ENCODE measurements around the gene LRRC73.
"Not testable (repeated sequence)": the region's sequence is repeated elsewhere in the genome, so short reads cannot be mapped to it uniquely, and the experiment has no call there.

Gene LRRC73

DNA sequence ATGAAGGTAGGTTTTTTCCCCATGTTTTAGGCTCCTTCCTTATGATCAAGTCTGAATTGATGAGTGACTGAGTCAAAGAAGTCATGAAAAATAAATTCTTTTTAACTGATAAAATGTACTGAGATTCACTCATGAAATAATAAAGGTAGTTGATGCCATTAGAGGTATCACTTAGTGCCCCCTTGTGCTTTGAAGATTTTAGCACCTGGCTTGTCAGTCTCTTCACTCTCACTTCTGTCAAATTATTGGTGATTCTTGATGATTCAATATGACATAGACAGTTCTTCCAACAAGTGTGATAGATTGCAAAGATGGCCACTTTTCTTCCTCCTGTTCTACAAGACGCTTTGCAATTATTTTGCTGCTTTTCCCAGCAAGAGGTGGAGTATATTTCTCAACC is 50.6 kb downstream of the LRRC73 start:
- DNase-seq = no peak

DNA sequence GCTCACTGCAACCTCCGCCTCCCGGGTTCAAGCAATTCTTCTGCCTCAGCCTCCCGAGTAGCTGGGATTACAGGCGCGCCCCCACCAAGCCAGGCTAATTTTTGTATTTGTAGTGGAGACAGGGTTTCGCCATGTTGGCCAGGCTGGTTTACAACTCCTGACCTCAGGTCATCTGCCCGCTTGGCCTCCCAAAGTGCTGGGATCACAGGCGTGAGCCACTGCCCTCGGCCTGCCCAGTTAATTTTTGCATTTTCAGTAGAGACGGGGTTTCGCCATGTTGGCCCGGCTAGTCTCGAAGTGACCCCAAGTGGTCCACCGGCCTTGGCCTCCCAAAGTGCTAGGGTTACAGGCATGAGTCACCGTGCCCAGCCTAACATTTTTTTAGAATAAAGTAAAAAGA is 52.0 kb downstream of the LRRC73 start:
- DNase-seq = not testable (repeated sequence)

DNA sequence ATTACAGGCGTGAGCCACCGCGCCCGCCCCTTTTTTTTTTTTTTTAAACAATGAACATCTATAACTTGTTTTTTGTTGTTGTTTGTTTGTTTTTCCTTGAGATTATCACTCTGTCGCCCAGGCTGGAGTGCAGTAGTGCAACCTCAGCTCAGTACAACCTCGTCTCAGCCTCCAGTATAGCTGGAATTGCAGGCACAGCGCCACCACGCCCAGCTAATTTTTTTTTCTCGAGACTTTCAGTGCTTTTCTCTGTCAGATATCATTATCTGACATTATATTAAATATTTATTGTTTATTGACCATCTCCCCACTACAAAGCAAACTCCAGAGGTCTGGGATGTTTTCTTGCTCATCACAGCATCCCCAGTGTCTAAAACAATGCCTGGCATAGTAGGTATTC is 52.5 kb downstream of the LRRC73 start:
- DNase-seq = no peak

Data from suppressor macrophage treated with lipopolysaccharide for 4 hours (primary cell).